Measurements from ENCODE around the gene JMJD1C.

Gene JMJD1C

GRCh38 chr10:63480237-63480636, 14.5 kb upstream of the JMJD1C start:
- peaks cover under 1% of the 10 kb centered on the region for H3K4me1 ChIP-seq (ENCODE audit: control insufficient read depth, insufficient read depth, low read length)
- H3K27ac ChIP-seq (ENCODE audit: low read length): no peak overlapping the region
- H3K9me3 ChIP-seq (ENCODE audit: control insufficient read depth in 2 of 2, low read length in 2 of 2): no peaks in the 10 kb centered on the region

GRCh38 chr10:63478564-63478963, 12.8 kb upstream of the JMJD1C start:
- Histone ChIP-seq H3K9ac (ENCODE audit: low read length in 2 of 2) (no peak overlapping the region), H3K27me3 (ENCODE audit: control insufficient read depth in 1 of 2, insufficient read depth in 2 of 2, low read length in 2 of 2) (no peaks in the 10 kb centered on the region), H3K9me3 (ENCODE audit: control insufficient read depth in 2 of 2, low read length in 2 of 2) (no peaks in the 10 kb centered on the region), H3K27ac (ENCODE audit: low read length) (no peak overlapping the region), H3K36me3 (ENCODE audit: control insufficient read depth in 2 of 2, insufficient read depth in 2 of 2, low read length in 2 of 2) (no peaks in the 10 kb centered on the region), H3K4me1 (ENCODE audit: control insufficient read depth, insufficient read depth, low read length) (no peaks in the 10 kb centered on the region), H3K4me3 (ENCODE audit: low read length in 2 of 2) (no peak overlapping the region)

More at GRCh38 chr10:63480237-63480636, 14.5 kb upstream of the JMJD1C start:
- H3K27me3 ChIP-seq (ENCODE audit: control insufficient read depth in 1 of 2, insufficient read depth in 2 of 2, low read length in 2 of 2): no peaks in the 10 kb centered on the region
- H3K4me3 ChIP-seq (ENCODE audit: low read length in 2 of 2): no peak overlapping the region
- H3K9ac ChIP-seq (ENCODE audit: low read length in 2 of 2): no peak overlapping the region
- no peaks in the 10 kb centered on the region for H3K36me3 ChIP-seq (ENCODE audit: control insufficient read depth in 2 of 2, insufficient read depth in 2 of 2, low read length in 2 of 2)

- Histone ChIP-seq H3K4me1 (ENCODE audit: control insufficient read depth, insufficient read depth, low read length) (no peaks in the 10 kb centered on the region), H3K9me3 (ENCODE audit: control insufficient read depth in 2 of 2, low read length in 2 of 2) (no peaks in the 10 kb centered on the region), H3K9ac (ENCODE audit: low read length in 2 of 2) (no peak overlapping the region), H3K4me3 (ENCODE audit: low read length in 2 of 2) (no peak overlapping the region), H3K27ac (ENCODE audit: low read length) (no peak overlapping the region), H3K27me3 (ENCODE audit: control insufficient read depth in 1 of 2, insufficient read depth in 2 of 2, low read length in 2 of 2) (no peaks in the 10 kb centered on the region), H3K36me3 (ENCODE audit: control insufficient read depth in 2 of 2, insufficient read depth in 2 of 2, low read length in 2 of 2) (no peaks in the 10 kb centered on the region)
Observed at GRCh38 chr10:63477927-63478326, 12.2 kb upstream of the JMJD1C start.

GRCh38 chr10:63474488-63474887, 8.7 kb upstream of the JMJD1C start:
- no peaks in the 10 kb centered on the region for H3K36me3 ChIP-seq (ENCODE audit: control insufficient read depth in 2 of 2, insufficient read depth in 2 of 2, low read length in 2 of 2)
- no peak overlapping the region for H3K9ac ChIP-seq (ENCODE audit: low read length in 2 of 2)
- no peaks in the 10 kb centered on the region for H3K9me3 ChIP-seq (ENCODE audit: control insufficient read depth in 2 of 2, low read length in 2 of 2)

GRCh38 chr10:63470928-63471327, 5.2 kb upstream of the JMJD1C start:
- H3K36me3 ChIP-seq (ENCODE audit: control insufficient read depth in 2 of 2, insufficient read depth in 2 of 2, low read length in 2 of 2): no peaks in the 10 kb centered on the region
- peaks cover 9% of the 10 kb centered on the region for H3K4me1 ChIP-seq (ENCODE audit: control insufficient read depth, insufficient read depth, low read length)
- H3K9me3 ChIP-seq (ENCODE audit: control insufficient read depth in 2 of 2, low read length in 2 of 2): no peaks in the 10 kb centered on the region
- no peak overlapping the region for H3K27ac ChIP-seq (ENCODE audit: low read length)
- no peak overlapping the region for H3K9ac ChIP-seq (ENCODE audit: low read length in 2 of 2)
- no peak overlapping the region for H3K4me3 ChIP-seq (ENCODE audit: low read length in 2 of 2)
- no peaks in the 10 kb centered on the region for H3K27me3 ChIP-seq (ENCODE audit: control insufficient read depth in 1 of 2, insufficient read depth in 2 of 2, low read length in 2 of 2)

More at GRCh38 chr10:63474488-63474887, 8.7 kb upstream of the JMJD1C start:
- no peak overlapping the region for H3K27ac ChIP-seq (ENCODE audit: low read length)
- no peaks in the 10 kb centered on the region for H3K4me1 ChIP-seq (ENCODE audit: control insufficient read depth, insufficient read depth, low read length)
- no peak overlapping the region for H3K4me3 ChIP-seq (ENCODE audit: low read length in 2 of 2)
- no peaks in the 10 kb centered on the region for H3K27me3 ChIP-seq (ENCODE audit: control insufficient read depth in 1 of 2, insufficient read depth in 2 of 2, low read length in 2 of 2)

GRCh38 chr10:63468947-63469346, 3.2 kb upstream of the JMJD1C start:
- Histone ChIP-seq H3K27ac (ENCODE audit: low read length) (no peak overlapping the region), H3K4me1 (ENCODE audit: control insufficient read depth, insufficient read depth, low read length) (peaks cover 14% of the 10 kb centered on the region), H3K9me3 (ENCODE audit: control insufficient read depth in 2 of 2, low read length in 2 of 2) (no peaks in the 10 kb centered on the region), H3K27me3 (ENCODE audit: control insufficient read depth in 1 of 2, insufficient read depth in 2 of 2, low read length in 2 of 2) (no peaks in the 10 kb centered on the region), H3K36me3 (ENCODE audit: control insufficient read depth in 2 of 2, insufficient read depth in 2 of 2, low read length in 2 of 2) (no peaks in the 10 kb centered on the region), H3K9ac (ENCODE audit: low read length in 2 of 2) (no peak overlapping the region), H3K4me3 (ENCODE audit: low read length in 2 of 2) (no peak overlapping the region)

- Histone ChIP-seq H3K9ac (ENCODE audit: low read length in 2 of 2) (no peak overlapping the region), H3K4me3 (ENCODE audit: low read length in 2 of 2) (no peak overlapping the region), H3K27ac (ENCODE audit: low read length) (no peak overlapping the region), H3K4me1 (ENCODE audit: control insufficient read depth, insufficient read depth, low read length) (peaks cover 14% of the 10 kb centered on the region), H3K9me3 (ENCODE audit: control insufficient read depth in 2 of 2, low read length in 2 of 2) (no peaks in the 10 kb centered on the region), H3K36me3 (ENCODE audit: control insufficient read depth in 2 of 2, insufficient read depth in 2 of 2, low read length in 2 of 2) (no peaks in the 10 kb centered on the region), H3K27me3 (ENCODE audit: control insufficient read depth in 1 of 2, insufficient read depth in 2 of 2, low read length in 2 of 2) (no peaks in the 10 kb centered on the region)
Observed at GRCh38 chr10:63467841-63468240, 2.1 kb upstream of the JMJD1C start.

- Histone ChIP-seq H3K4me3 (ENCODE audit: low read length in 2 of 2) (peak overlapping the region; percentile 59 to 89), H3K9ac (ENCODE audit: low read length in 2 of 2) (peak overlapping the region; percentile 56 to 80), H3K27ac (ENCODE audit: low read length) (peak overlapping the region; percentile 83), H3K4me1 (ENCODE audit: control insufficient read depth, insufficient read depth, low read length) (peaks cover 14% of the 10 kb centered on the region), H3K9me3 (ENCODE audit: control insufficient read depth in 2 of 2, low read length in 2 of 2) (no peaks in the 10 kb centered on the region), H3K27me3 (ENCODE audit: control insufficient read depth in 1 of 2, insufficient read depth in 2 of 2, low read length in 2 of 2) (no peaks in the 10 kb centered on the region), H3K36me3 (ENCODE audit: control insufficient read depth in 2 of 2, insufficient read depth in 2 of 2, low read length in 2 of 2) (no peaks in the 10 kb centered on the region)
Observed at GRCh38 chr10:63466144-63466935, 563 bp upstream of the JMJD1C start.

GRCh38 chr10:63464402-63465292, 1.1 kb downstream of the JMJD1C start:
- peak overlapping the region; percentile 88 to 89 for H3K4me3 ChIP-seq (ENCODE audit: low read length in 2 of 2)
- H3K9ac ChIP-seq (ENCODE audit: low read length in 2 of 2): peak overlapping the region; percentile 56 to 80
- peak overlapping the region; percentile 83 for H3K27ac ChIP-seq (ENCODE audit: low read length)
- no peaks in the 10 kb centered on the region for H3K36me3 ChIP-seq (ENCODE audit: control insufficient read depth in 2 of 2, insufficient read depth in 2 of 2, low read length in 2 of 2)
- peaks cover 14% of the 10 kb centered on the region for H3K4me1 ChIP-seq (ENCODE audit: control insufficient read depth, insufficient read depth, low read length)
- H3K9me3 ChIP-seq (ENCODE audit: control insufficient read depth in 2 of 2, low read length in 2 of 2): no peaks in the 10 kb centered on the region
- H3K27me3 ChIP-seq (ENCODE audit: control insufficient read depth in 1 of 2, insufficient read depth in 2 of 2, low read length in 2 of 2): no peaks in the 10 kb centered on the region

- Histone ChIP-seq H3K9ac (ENCODE audit: low read length in 2 of 2) (no peak overlapping the region), H3K27me3 (ENCODE audit: control insufficient read depth in 1 of 2, insufficient read depth in 2 of 2, low read length in 2 of 2) (no peaks in the 10 kb centered on the region), H3K36me3 (ENCODE audit: control insufficient read depth in 2 of 2, insufficient read depth in 2 of 2, low read length in 2 of 2) (no peaks in the 10 kb centered on the region), H3K9me3 (ENCODE audit: control insufficient read depth in 2 of 2, low read length in 2 of 2) (no peaks in the 10 kb centered on the region), H3K27ac (ENCODE audit: low read length) (no peak overlapping the region), H3K4me3 (ENCODE audit: low read length in 2 of 2) (no peak overlapping the region), H3K4me1 (ENCODE audit: control insufficient read depth, insufficient read depth, low read length) (peaks cover 14% of the 10 kb centered on the region)
Observed at GRCh38 chr10:63462442-63462841, 3.3 kb downstream of the JMJD1C start.

Measured in stomach smooth muscle (tissue), 2 donors.